GM10248 (cell line): ENCODE data around the gene PDZK1.
"Not testable (repeated sequence)": the region's sequence is repeated elsewhere in the genome, so short reads cannot be mapped to it uniquely, and the experiment has no call there.

ENCODE experiments used
- CTCF ChIA-PET: fragments of 300-600 bp; sonication (Branson Sonifier 250); formaldehyde crosslinking; extraction: SDS; loops from one replicate; lab custom pipeline; 2021; ENCODE audit warnings: antibody characterized with exemption; lab: Yijun Ruan, JAX
- POLR2A ChIA-PET: fragments of 350-650 bp; sonication (Branson Sonifier 250); formaldehyde crosslinking; extraction: SDS; loops from one replicate; lab custom pipeline; 2020; ENCODE audit warnings: antibody characterized with exemption; lab: Yijun Ruan, JAX
- DNase-seq: peaks from one replicate; pipeline ENCODE4 v3.0.0; 2012; ENCODE audit errors: extremely low spot score
- CTCF ChIP-seq: IDR thresholded peaks from 2 replicates; pipeline ENCODE4 v1.5.1; 2012; ENCODE audit warnings: mild to moderate bottlenecking, low read depth; ENCODE audit errors: extremely low read depth, missing control alignments, control extremely low read depth

Gene PDZK1

GRCh38 chr1:145689922-145690321 lies 17.2 kb downstream of the PDZK1 start:
- POLR2A ChIA-PET = no interaction called here
- DNase-seq = no peak
- CTCF ChIA-PET = interaction anchor here (1.3 to 2.7 kb wide), 3 partner anchors 10 to 31 kb away, joined by 3 to 6 read pairs (median 4); no protein-coding TSS in a partner anchor
- TF ChIP-seq CTCF = no peak

GRCh38 chr1:145688924-145689323 lies 18.2 kb downstream of the PDZK1 start:
- ChIA-PET POLR2A (no interaction called here), CTCF (interaction anchor here (1.0 to 2.7 kb wide), 2 partner anchors 32 to 33 kb away, joined by 3 to 6 read pairs; no protein-coding TSS in a partner anchor)

GRCh38 chr1:145688328-145688727 lies 18.8 kb downstream of the PDZK1 start:
- CTCF ChIA-PET = interaction anchor here (1.0 to 2.7 kb wide), 3 partner anchors 26 to 33 kb away, joined by 3 to 6 read pairs (median 3); no protein-coding TSS in a partner anchor
- DNase-seq = no peak
- no peak for TF ChIP-seq CTCF
- POLR2A ChIA-PET = no interaction called here

More at GRCh38 chr1:145688924-145689323, 18.2 kb downstream of the PDZK1 start:
- TF ChIP-seq CTCF = no peak
- DNase-seq = no peak

- DNase-seq, POLR2A ChIA-PET, CTCF ChIA-PET: not testable (repeated sequence)
These were observed 21.1 kb downstream of the PDZK1 start for GRCh38 chr1:145686078-145686477.

GRCh38 chr1:145684858-145685257 lies 22.3 kb downstream of the PDZK1 start:
- DNase-seq, CTCF ChIA-PET, POLR2A ChIA-PET: not testable (repeated sequence)

GRCh38 chr1:145673217-145673616 lies 34.0 kb downstream of the PDZK1 start:
- DNase-seq, CTCF ChIA-PET, POLR2A ChIA-PET: not testable (repeated sequence)

GRCh38 chr1:145670995-145671745 lies 36.0 kb downstream of the PDZK1 start:
- CTCF ChIA-PET, POLR2A ChIA-PET, DNase-seq: not testable (repeated sequence)

- DNase-seq, POLR2A ChIA-PET, CTCF ChIA-PET: not testable (repeated sequence)
These were observed 42.2 kb downstream of the PDZK1 start for GRCh38 chr1:145665015-145665414.

GRCh38 chr1:145662502-145662901 lies 44.7 kb downstream of the PDZK1 start:
- CTCF ChIA-PET, DNase-seq, POLR2A ChIA-PET: not testable (repeated sequence)

- DNase-seq, CTCF ChIA-PET, POLR2A ChIA-PET: not testable (repeated sequence)
These were observed 50.8 kb downstream of the PDZK1 start for GRCh38 chr1:145656245-145656943.

GRCh38 chr1:145643990-145644389 lies 63.2 kb downstream of the PDZK1 start:
- DNase-seq, POLR2A ChIA-PET, CTCF ChIA-PET: not testable (repeated sequence)

GRCh38 chr1:145641886-145642285 lies 65.3 kb downstream of the PDZK1 start:
- POLR2A ChIA-PET, CTCF ChIA-PET, DNase-seq: not testable (repeated sequence)

- POLR2A ChIA-PET, DNase-seq, CTCF ChIA-PET: not testable (repeated sequence)
These were observed 70.9 kb downstream of the PDZK1 start for GRCh38 chr1:145636237-145636636.

GRCh38 chr1:145622177-145622576 lies 85.0 kb downstream of the PDZK1 start:
- POLR2A ChIA-PET, DNase-seq, CTCF ChIA-PET: not testable (repeated sequence)
